ACC112 (cell line): ENCODE data around the gene NAIP.
"Not testable (repeated sequence)": the region's sequence is repeated elsewhere in the genome, so short reads cannot be mapped to it uniquely, and the experiment has no call there.

Source experiments
- H2AFZ ChIP-seq: fragments of 200-600 bp; sonication (generic); one replicate; pipeline ENCODE4 v1.6.0; 2017; ENCODE audit warnings: antibody characterized with exemption, low read length; ENCODE audit not compliant: unreplicated experiment
- H3K27ac ChIP-seq: fragments of 200-600 bp; sonication (generic); 2 replicates; pipeline ENCODE4 v1.5.1; 2014; ENCODE audit warnings: low read depth, mild to moderate bottlenecking, antibody characterized with exemption, low read length, moderate library complexity
- H3K27me3 ChIP-seq: fragments of 200-600 bp; sonication (generic); 2 replicates; pipeline ENCODE4 v1.6.1; 2014; ENCODE audit warnings: mild to moderate bottlenecking, antibody characterized with exemption, low read length, moderate library complexity, mixed read lengths; ENCODE audit not compliant: insufficient read depth
- H3K36me3 ChIP-seq: fragments of 200-600 bp; sonication (generic); 2 replicates; pipeline ENCODE4 v1.6.1; 2016; ENCODE audit warnings: mild to moderate bottlenecking, antibody characterized with exemption, low read length, moderate library complexity, mixed read lengths; ENCODE audit not compliant: insufficient read depth
- H3K4me1 ChIP-seq: fragments of 200-600 bp; sonication (generic); one replicate; pipeline ENCODE4 v1.6.1; 2016; ENCODE audit warnings: low read length, mixed read lengths; ENCODE audit not compliant: insufficient read depth, unreplicated experiment, control insufficient read depth
- H3K4me3 ChIP-seq: fragments of 200-600 bp; sonication (generic); 2 replicates; pipeline ENCODE4 v1.5.1; 2014; ENCODE audit warnings: mild to moderate bottlenecking, low read depth, low read length
- H3K79me2 ChIP-seq: fragments of 200-600 bp; sonication (generic); one replicate; pipeline ENCODE4 v1.6.0; 2016; ENCODE audit warnings: low read length; ENCODE audit not compliant: control insufficient read depth, unreplicated experiment, insufficient read depth

The NAIP gene

GRCh38 chr5:71025289-71025953, at the start of gene NAIP:
Gene NAIP (minus strand): TSS chr5:71025339. CDS start chr5:71012915, 12,424 bp downstream.
- H3K79me2 ChIP-seq, H3K4me1 ChIP-seq, H2AFZ ChIP-seq, H3K4me3 ChIP-seq, H3K36me3 ChIP-seq, H3K27me3 ChIP-seq, H3K27ac ChIP-seq: not testable (repeated sequence)

- not testable (repeated sequence) for H3K4me1 ChIP-seq, H3K27me3 ChIP-seq, H3K27ac ChIP-seq, H3K4me3 ChIP-seq, H2AFZ ChIP-seq, H3K79me2 ChIP-seq, H3K36me3 ChIP-seq
Measured at GRCh38 chr5:71067262-71067928, 42.3 kb upstream of the NAIP start, which contains the start of gene GTF2H2. Gene GTF2H2 (minus strand): TSS chr5:71067676. CDS start chr5:71062763, 4,913 bp downstream.

GRCh38 chr5:71061322-71061721, 36.2 kb upstream of the NAIP start:
- H3K4me1 ChIP-seq, H3K27me3 ChIP-seq, H2AFZ ChIP-seq, H3K27ac ChIP-seq, H3K4me3 ChIP-seq, H3K36me3 ChIP-seq, H3K79me2 ChIP-seq: not testable (repeated sequence)

GRCh38 chr5:71059426-71059825, 34.3 kb upstream of the NAIP start:
- H3K27me3 ChIP-seq, H3K27ac ChIP-seq, H3K36me3 ChIP-seq, H3K4me3 ChIP-seq, H3K4me1 ChIP-seq, H3K79me2 ChIP-seq, H2AFZ ChIP-seq: not testable (repeated sequence)

- not testable (repeated sequence) for H3K27ac ChIP-seq, H3K4me1 ChIP-seq, H3K79me2 ChIP-seq, H3K4me3 ChIP-seq, H3K27me3 ChIP-seq, H3K36me3 ChIP-seq, H2AFZ ChIP-seq
Measured at GRCh38 chr5:71044808-71045207, 19.7 kb upstream of the NAIP start.

- H3K4me1 ChIP-seq, H3K27ac ChIP-seq, H3K27me3 ChIP-seq, H3K79me2 ChIP-seq, H2AFZ ChIP-seq, H3K36me3 ChIP-seq, H3K4me3 ChIP-seq: not testable (repeated sequence)
Measured at GRCh38 chr5:71044128-71044527, 19.0 kb upstream of the NAIP start.

GRCh38 chr5:71031046-71031776, 6.1 kb upstream of the NAIP start:
- not testable (repeated sequence) for H3K27ac ChIP-seq, H3K4me3 ChIP-seq, H3K36me3 ChIP-seq, H3K27me3 ChIP-seq, H3K4me1 ChIP-seq, H3K79me2 ChIP-seq, H2AFZ ChIP-seq

GRCh38 chr5:71020643-71021042, 4.5 kb downstream of the NAIP start:
- H3K36me3 ChIP-seq, H3K4me3 ChIP-seq, H3K4me1 ChIP-seq, H3K79me2 ChIP-seq, H3K27me3 ChIP-seq, H3K27ac ChIP-seq, H2AFZ ChIP-seq: not testable (repeated sequence)

- not testable (repeated sequence) for H3K27ac ChIP-seq, H2AFZ ChIP-seq, H3K4me1 ChIP-seq, H3K79me2 ChIP-seq, H3K4me3 ChIP-seq, H3K27me3 ChIP-seq, H3K36me3 ChIP-seq
Measured at GRCh38 chr5:71018376-71019005, 6.6 kb downstream of the NAIP start.

GRCh38 chr5:71014176-71014575, 11.0 kb downstream of the NAIP start:
- no peak overlapping the region for H3K4me3 ChIP-seq
- H3K27me3 ChIP-seq: no peaks in the 10 kb centered on the region
- H2AFZ ChIP-seq: no peak overlapping the region
- H3K79me2 ChIP-seq: no peaks in the 10 kb centered on the region
- H3K4me1 ChIP-seq: no peaks in the 10 kb centered on the region
- no peaks in the 10 kb centered on the region for H3K36me3 ChIP-seq
- H3K27ac ChIP-seq: no peak overlapping the region
